AG04449 (cell line): ENCODE measurements around the gene PODNL1.

ENCODE experiments used
- CTCF ChIA-PET: fragments of 350-600 bp; formaldehyde crosslinking; extraction: SDS; loops from one replicate; lab custom pipeline; 2021; ENCODE audit warnings: antibody characterized with exemption; lab: Yijun Ruan, JAX
- POLR2A ChIA-PET: fragments of 400-600, 350-600 bp; formaldehyde crosslinking; extraction: SDS; loops from one replicate; lab custom pipeline; 2020; ENCODE audit warnings: antibody characterized with exemption, inconsistent platforms; lab: Yijun Ruan, JAX
- DNase-seq: peaks from one replicate; pipeline ENCODE4 v3.0.0-alpha.2; 2010; ENCODE audit warnings: low read depth, low spot score
- H3K4me3 ChIP-seq: 2 replicates; pipeline ENCODE4 v1.5.1; 2011; ENCODE audit warnings: low read depth, mild to moderate bottlenecking, control low read depth, low read length
- TF ChIP-seq, protein P1 (sequence below): IDR thresholded peaks from one replicate; pipeline ENCODE4 v1.5.1; 2011; ENCODE audit warnings: mild to moderate bottlenecking, moderate library complexity, low read length, control low read depth, inconsistent platforms; ENCODE audit not compliant: insufficient read depth; ENCODE audit errors: missing control alignments

The PODNL1 gene

DNA sequence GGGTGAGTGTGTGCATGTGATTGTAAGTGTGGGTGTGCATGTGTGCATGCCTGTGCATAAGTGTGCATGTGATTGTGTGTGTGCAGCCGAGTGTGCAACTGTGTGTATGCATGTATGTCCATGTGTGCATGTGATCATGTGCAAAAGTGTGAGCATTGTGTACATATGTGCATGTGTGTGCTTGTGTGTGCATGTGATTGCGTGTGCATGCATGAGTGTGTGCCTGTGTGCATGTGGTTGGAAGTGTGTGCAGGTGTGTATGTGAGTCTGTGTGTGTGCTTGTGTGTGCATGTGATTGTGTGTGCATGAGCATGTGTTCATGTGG lies 3.5 kb downstream of the PODNL1 start:
- H3K4me3 ChIP-seq, result no peak overlapping the region
- ChIA-PET CTCF (interaction anchor here (1.2 kb wide), 1 partner anchor 138 kb away, joined by 4 read pairs; the partner anchor contains the start of gene MISP3), POLR2A (no interaction called here)
- DNase-seq, result no peak
- TF ChIP-seq, protein P1, sequence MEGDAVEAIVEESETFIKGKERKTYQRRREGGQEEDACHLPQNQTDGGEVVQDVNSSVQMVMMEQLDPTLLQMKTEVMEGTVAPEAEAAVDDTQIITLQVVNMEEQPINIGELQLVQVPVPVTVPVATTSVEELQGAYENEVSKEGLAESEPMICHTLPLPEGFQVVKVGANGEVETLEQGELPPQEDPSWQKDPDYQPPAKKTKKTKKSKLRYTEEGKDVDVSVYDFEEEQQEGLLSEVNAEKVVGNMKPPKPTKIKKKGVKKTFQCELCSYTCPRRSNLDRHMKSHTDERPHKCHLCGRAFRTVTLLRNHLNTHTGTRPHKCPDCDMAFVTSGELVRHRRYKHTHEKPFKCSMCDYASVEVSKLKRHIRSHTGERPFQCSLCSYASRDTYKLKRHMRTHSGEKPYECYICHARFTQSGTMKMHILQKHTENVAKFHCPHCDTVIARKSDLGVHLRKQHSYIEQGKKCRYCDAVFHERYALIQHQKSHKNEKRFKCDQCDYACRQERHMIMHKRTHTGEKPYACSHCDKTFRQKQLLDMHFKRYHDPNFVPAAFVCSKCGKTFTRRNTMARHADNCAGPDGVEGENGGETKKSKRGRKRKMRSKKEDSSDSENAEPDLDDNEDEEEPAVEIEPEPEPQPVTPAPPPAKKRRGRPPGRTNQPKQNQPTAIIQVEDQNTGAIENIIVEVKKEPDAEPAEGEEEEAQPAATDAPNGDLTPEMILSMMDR, result no peak

DNA sequence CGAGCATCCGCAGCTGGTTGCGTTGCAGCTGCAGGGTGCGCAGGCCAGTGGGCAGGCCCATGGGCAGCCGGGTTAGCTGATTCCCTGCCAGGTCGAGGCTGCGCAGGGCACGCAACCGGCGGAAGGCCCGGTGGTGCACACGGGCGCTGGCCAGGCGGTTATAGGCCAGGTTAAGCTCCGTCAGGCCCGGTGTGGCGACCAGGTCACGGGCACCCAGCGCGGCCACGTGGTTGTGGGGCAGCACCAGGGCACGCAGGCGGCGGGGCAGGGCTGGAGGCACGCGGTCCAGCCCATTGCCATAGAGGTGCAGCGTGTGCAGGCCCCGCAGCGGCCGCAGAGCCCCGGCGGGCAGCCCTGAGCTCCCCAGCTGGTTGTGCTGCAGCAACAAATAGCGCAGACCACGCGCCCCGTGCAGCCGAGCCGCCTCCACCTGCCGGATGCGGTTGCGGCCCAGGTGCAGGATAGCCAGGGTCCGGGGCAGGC lies 5.3 kb downstream of the PODNL1 start:
- no peak for DNase-seq
- no peak overlapping the region for H3K4me3 ChIP-seq
- CTCF ChIA-PET, result interaction anchor here (1.2 kb wide), 2 partner anchors 8 to 99 kb away, joined by 3 read pairs; partner anchors contain the start of gene IL27RA
- POLR2A ChIA-PET, result no interaction called here
- TF ChIP-seq, protein P1, result no peak

GRCh38 chr19:13932149-13932637 lies 6.0 kb downstream of the PODNL1 start:
- ChIA-PET POLR2A (no interaction called here), CTCF (interaction anchor here (0.6 kb wide), 1 partner anchor 143 kb away, joined by 3 read pairs; no protein-coding TSS in a partner anchor)
- TF ChIP-seq, protein P1, result no peak
- H3K4me3 ChIP-seq, result no peak overlapping the region
- no peak for DNase-seq

- TF ChIP-seq, protein P1, result no peak
- CTCF ChIA-PET, result interaction anchor here (0.6 kb wide), 1 partner anchor 144 kb away, joined by 3 read pairs; no protein-coding TSS in a partner anchor
- H3K4me3 ChIP-seq, result no peak overlapping the region
- POLR2A ChIA-PET, result no interaction called here
- DNase-seq, result no peak
These were observed 6.6 kb downstream of the PODNL1 start for GRCh38 chr19:13931391-13932148.

- ChIA-PET POLR2A (interaction anchor here (1.0 kb wide), 1 partner anchor 8 kb away, joined by 3 read pairs; the partner anchor contains the start of gene PODNL1), CTCF (no interaction called here)
- H3K4me3 ChIP-seq, result no peak overlapping the region
- DNase-seq, result no peak
- TF ChIP-seq, protein P1, result no peak
These were observed 7.8 kb downstream of the PODNL1 start for GRCh38 chr19:13930402-13930801.

DNA sequence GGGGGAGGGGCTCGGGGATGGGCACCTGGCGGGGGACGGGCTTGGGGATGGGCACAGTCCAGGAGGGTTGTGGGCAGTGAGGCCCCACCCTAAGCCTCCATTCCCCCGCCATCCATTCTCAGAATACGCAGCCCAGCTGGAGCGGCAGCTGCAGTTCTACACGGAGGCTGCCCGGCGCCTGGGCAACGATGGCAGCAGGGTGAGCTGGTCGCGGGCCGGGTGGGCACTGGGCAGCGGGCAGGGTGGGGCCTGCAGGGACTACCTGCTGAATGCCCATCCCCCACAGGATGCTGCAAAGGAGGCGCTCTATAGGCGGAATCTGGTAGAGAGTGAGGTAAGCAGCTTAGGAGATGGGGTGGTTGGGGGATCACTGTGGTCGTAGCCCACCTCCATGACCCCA lies 8.3 kb downstream of the PODNL1 start:
- TF ChIP-seq, protein P1, result no peak
- H3K4me3 ChIP-seq, result no peak overlapping the region
- POLR2A ChIA-PET, result interaction anchor here (1.0 kb wide), 1 partner anchor 8 kb away, joined by 3 read pairs; the partner anchor contains the start of gene PODNL1
- CTCF ChIA-PET, result no interaction called here
- no peak for DNase-seq
